ENCODE data around the gene MAST2.

Gene MAST2

GRCh38 chr1:45803299-45803780, at the start of gene MAST2:
Gene MAST2, plus strand, starts transcription at chr1:45803612. Its CDS starts 284 bp downstream, at chr1:45803896.
- peak; percentile 96 to 97 for DNase-seq

- DNase-seq: no peak
These were observed 47.7 kb upstream of the MAST2 start for GRCh38 chr1:45755697-45756096.

GRCh38 chr1:45762291-45762690, 41.1 kb upstream of the MAST2 start:
- DNase-seq: no peak

- no peak for DNase-seq
These were observed 37.2 kb upstream of the MAST2 start for GRCh38 chr1:45765999-45766792.

GRCh38 chr1:45767035-45767434, 36.4 kb upstream of the MAST2 start:
- DNase-seq: no peak

- no peak for DNase-seq
These were observed 34.0 kb upstream of the MAST2 start for GRCh38 chr1:45769261-45769932.

- no peak for DNase-seq
These were observed 30.4 kb upstream of the MAST2 start for GRCh38 chr1:45772971-45773370.

GRCh38 chr1:45775794-45776193, 27.6 kb upstream of the MAST2 start:
- DNase-seq: no peak

- no peak for DNase-seq
These were observed 17.8 kb upstream of the MAST2 start for GRCh38 chr1:45785583-45785982.

- no peak for DNase-seq
These were observed 15.5 kb upstream of the MAST2 start for GRCh38 chr1:45787905-45788304.

GRCh38 chr1:45789601-45790000, 13.8 kb upstream of the MAST2 start:
- no peak for DNase-seq

GRCh38 chr1:45792744-45793143, 10.7 kb upstream of the MAST2 start:
- DNase-seq: no peak

- no peak for DNase-seq
These were observed 9.3 kb upstream of the MAST2 start for GRCh38 chr1:45793942-45794604.

GRCh38 chr1:45796381-45796780, 7.0 kb upstream of the MAST2 start:
- no peak for DNase-seq

- no peak for DNase-seq
These were observed 6.5 kb upstream of the MAST2 start for GRCh38 chr1:45796946-45797345.

GRCh38 chr1:45800899-45801298, 2.5 kb upstream of the MAST2 start:
- no peak for DNase-seq

GRCh38 chr1:45802343-45803298, 791 bp upstream of the MAST2 start:
- peak; percentile 7 to 58 for DNase-seq

GRCh38 chr1:45803781-45804668, 613 bp downstream of the MAST2 start:
- peak; percentile 4 to 16 for DNase-seq

- no peak for DNase-seq
These were observed 1.2 kb downstream of the MAST2 start for GRCh38 chr1:45804669-45804969.

- no peak for DNase-seq
These were observed 2.7 kb downstream of the MAST2 start for GRCh38 chr1:45806129-45806528.

- DNase-seq: no peak
These were observed 6.3 kb downstream of the MAST2 start for GRCh38 chr1:45809761-45810160.

- DNase-seq: no peak
These were observed 11.4 kb downstream of the MAST2 start for GRCh38 chr1:45814776-45815175.
